ENCODE data around the gene ANKS1A.

DNA sequence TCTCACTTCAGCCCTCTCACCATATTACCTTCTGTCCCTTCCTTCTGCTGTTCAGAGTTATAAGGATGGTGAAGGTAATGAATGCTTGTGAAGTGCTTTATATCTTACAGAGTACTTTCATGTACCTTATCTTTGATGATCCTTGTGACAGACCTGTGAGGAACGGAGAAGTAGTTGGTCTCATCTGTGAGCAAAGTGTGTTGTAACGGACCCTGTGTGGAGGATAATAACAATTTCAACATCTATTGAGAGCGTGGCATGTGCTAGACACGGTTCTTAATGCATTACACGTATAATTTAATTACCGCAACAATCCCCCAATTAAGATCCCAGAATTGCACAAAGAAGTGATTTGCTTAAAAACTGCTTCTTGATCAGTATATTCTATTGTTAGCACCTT lies 124.6 kb downstream of the ANKS1A start:
- TF ChIP-seq, protein P1, sequence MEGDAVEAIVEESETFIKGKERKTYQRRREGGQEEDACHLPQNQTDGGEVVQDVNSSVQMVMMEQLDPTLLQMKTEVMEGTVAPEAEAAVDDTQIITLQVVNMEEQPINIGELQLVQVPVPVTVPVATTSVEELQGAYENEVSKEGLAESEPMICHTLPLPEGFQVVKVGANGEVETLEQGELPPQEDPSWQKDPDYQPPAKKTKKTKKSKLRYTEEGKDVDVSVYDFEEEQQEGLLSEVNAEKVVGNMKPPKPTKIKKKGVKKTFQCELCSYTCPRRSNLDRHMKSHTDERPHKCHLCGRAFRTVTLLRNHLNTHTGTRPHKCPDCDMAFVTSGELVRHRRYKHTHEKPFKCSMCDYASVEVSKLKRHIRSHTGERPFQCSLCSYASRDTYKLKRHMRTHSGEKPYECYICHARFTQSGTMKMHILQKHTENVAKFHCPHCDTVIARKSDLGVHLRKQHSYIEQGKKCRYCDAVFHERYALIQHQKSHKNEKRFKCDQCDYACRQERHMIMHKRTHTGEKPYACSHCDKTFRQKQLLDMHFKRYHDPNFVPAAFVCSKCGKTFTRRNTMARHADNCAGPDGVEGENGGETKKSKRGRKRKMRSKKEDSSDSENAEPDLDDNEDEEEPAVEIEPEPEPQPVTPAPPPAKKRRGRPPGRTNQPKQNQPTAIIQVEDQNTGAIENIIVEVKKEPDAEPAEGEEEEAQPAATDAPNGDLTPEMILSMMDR (conservative IDR thresholded peaks at IDR 0.05; ENCODE audit: low read depth, low read length): no peak
- TF ChIP-seq POLR2A (IDR thresholded peaks at IDR 0.05; ENCODE audit: low read depth, low read length) (no peak), MAZ (IDR thresholded peaks at IDR 0.05; ENCODE audit: borderline replicate concordance, low read depth, low read length) (no peak), RCOR1 (IDR thresholded peaks at IDR 0.05; ENCODE audit: insufficient replicate concordance, low read length) (no peak), RFX5 (IDR thresholded peaks at IDR 0.05; ENCODE audit: low read depth, low read length) (no peak), MAFK (IDR thresholded peaks at IDR 0.05; ENCODE audit: low read depth, low read length) (no peak), CEBPB (IDR thresholded peaks at IDR 0.05; ENCODE audit: low read depth, low read length) (no peak), MXI1 (IDR thresholded peaks at IDR 0.05; ENCODE audit: borderline replicate concordance, low read depth, low read length) (no peak), CHD1 (IDR thresholded peaks at IDR 0.05; ENCODE audit: low read depth, low read length) (no peak), RAD21 (IDR thresholded peaks at IDR 0.05; ENCODE audit: low read length) (no peak), BHLHE40 (IDR thresholded peaks at IDR 0.05; ENCODE audit: low read depth, low read length) (no peak), NFE2L2 (IDR thresholded peaks at IDR 0.05; ENCODE audit: low read depth, low read length) (no peak), FOS (IDR thresholded peaks at IDR 0.05; ENCODE audit: low read depth, low read length) (no peak)
- TF ChIP-seq, protein P2, sequence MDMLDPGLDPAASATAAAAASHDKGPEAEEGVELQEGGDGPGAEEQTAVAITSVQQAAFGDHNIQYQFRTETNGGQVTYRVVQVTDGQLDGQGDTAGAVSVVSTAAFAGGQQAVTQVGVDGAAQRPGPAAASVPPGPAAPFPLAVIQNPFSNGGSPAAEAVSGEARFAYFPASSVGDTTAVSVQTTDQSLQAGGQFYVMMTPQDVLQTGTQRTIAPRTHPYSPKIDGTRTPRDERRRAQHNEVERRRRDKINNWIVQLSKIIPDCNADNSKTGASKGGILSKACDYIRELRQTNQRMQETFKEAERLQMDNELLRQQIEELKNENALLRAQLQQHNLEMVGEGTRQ (IDR thresholded peaks at IDR 0.05; ENCODE audit: low read depth, low read length): no peak

Measured in IMR-90 (cell line).